Activated B cell treated with CpG ODN at 0.5 μM for 24 hours (primary cell): Measurements from ENCODE around the gene CDH11. TPM values are rescaled to one million over a fixed set of nuclear protein-coding genes. Genes with fewer than 3 reads are reported as not detected.

Experiments used
- ATAC-seq: fragments of 200-7000 bp; cut with Tn5 transposase; one replicate; pipeline ENCODE4 v1.10.0; 2021; ENCODE audit warnings: low read depth, mild to moderate bottlenecking, moderate library complexity
- CTCF ChIA-PET: fragments of 350-600 bp; sonication (Branson Sonifier 250); formaldehyde crosslinking; loops from one replicate; lab custom pipeline; 2021; ENCODE audit warnings: antibody characterized with exemption; lab: Charles Lee
- POLR2A ChIA-PET: fragments of 350-600 bp; sonication (Branson Sonifier 250); formaldehyde crosslinking; loops from one replicate; lab custom pipeline; 2021; ENCODE audit warnings: antibody characterized with exemption; lab: Charles Lee
- DNase-seq: peaks from one replicate; pipeline ENCODE4 v3.0.0; 2022
- H3K27ac Mint-ChIP-seq: one replicate; pipeline ENCODE4 v1.8.0; 2020; ENCODE audit warnings: mixed read lengths
- H3K27me3 Mint-ChIP-seq: one replicate; pipeline ENCODE4 v1.8.0; 2021; ENCODE audit warnings: mixed read lengths
- H3K36me3 Mint-ChIP-seq: one replicate; pipeline ENCODE4 v1.8.0; 2021; ENCODE audit warnings: low read depth, mixed read lengths
- H3K4me1 Mint-ChIP-seq: one replicate; pipeline ENCODE4 v1.8.0; 2021; ENCODE audit warnings: mixed read lengths
- H3K4me3 Mint-ChIP-seq: one replicate; pipeline ENCODE4 v1.8.0; 2020; ENCODE audit warnings: mild to moderate bottlenecking, mixed read lengths
- H3K9me3 Mint-ChIP-seq: one replicate; pipeline ENCODE4 v1.8.0; 2020; ENCODE audit warnings: mixed read lengths
- CTCF ChIP-seq: fragments of 200-600 bp; IDR thresholded peaks from one replicate; pipeline ENCODE4 v1.8.0; 2022; ENCODE audit warnings: antibody characterized with exemption, mild to moderate bottlenecking
- intact Hi-C: fragments of 100-400 bp; cut with micrococcal nuclease; formaldehyde crosslinking; loops from one replicate; pipeline ENCODE4 v1.15.1; 2024
- total RNA-seq: library from RNA; stranded (reverse); gene quantifications from 2 replicates; pipeline ENCODE4 v1.2.3, GENCODE V29; 2022

Gene CDH11
- total RNA-seq, 1 donor from 2014 or later, result not detected

GRCh38 chr16:65124212-65124548 lies 2.3 kb upstream of the CDH11 start:
- Mint-ChIP-seq H3K4me3 (no peak overlapping the region), H3K27me3 (peaks cover 22% of the 10 kb centered on the region)

GRCh38 chr16:65123396-65124211 lies 1.7 kb upstream of the CDH11 start:
- peaks cover 28% of the 10 kb centered on the region for H3K27me3 Mint-ChIP-seq
- H3K27ac Mint-ChIP-seq, result no peak overlapping the region
- H3K4me1 Mint-ChIP-seq, result no peaks in the 10 kb centered on the region
- H3K9me3 Mint-ChIP-seq, result no peaks in the 10 kb centered on the region
- ATAC-seq, result no peak
- ChIA-PET POLR2A (no interaction called here), CTCF (no interaction called here)
- no peaks in the 10 kb centered on the region for H3K36me3 Mint-ChIP-seq
- H3K4me3 Mint-ChIP-seq, result no peak overlapping the region
- no peak for DNase-seq
- TF ChIP-seq CTCF, result no peak
- intact Hi-C loops, result no loop called here

More at GRCh38 chr16:65124212-65124548, 2.3 kb upstream of the CDH11 start:
- TF ChIP-seq CTCF, result no peak
- H3K9me3 Mint-ChIP-seq, result no peaks in the 10 kb centered on the region
- intact Hi-C loops, result no loop called here
- no peaks in the 10 kb centered on the region for H3K4me1 Mint-ChIP-seq
- DNase-seq (no peak), ATAC-seq (no peak)
- no peaks in the 10 kb centered on the region for H3K36me3 Mint-ChIP-seq
- ChIA-PET POLR2A (no interaction called here), CTCF (no interaction called here)
- no peak overlapping the region for H3K27ac Mint-ChIP-seq

- no peaks in the 10 kb centered on the region for H3K9me3 Mint-ChIP-seq
- TF ChIP-seq CTCF, result no peak
- intact Hi-C loops, result no loop called here
- POLR2A ChIA-PET, result no interaction called here
- H3K4me1 Mint-ChIP-seq, result no peaks in the 10 kb centered on the region
- DNase-seq, result no peak
- H3K4me3 Mint-ChIP-seq, result no peak overlapping the region
- H3K27me3 Mint-ChIP-seq, result peaks cover 28% of the 10 kb centered on the region
- H3K27ac Mint-ChIP-seq, result no peak overlapping the region
- H3K36me3 Mint-ChIP-seq, result no peaks in the 10 kb centered on the region
- CTCF ChIA-PET, result no interaction called here
- ATAC-seq, result no peak
Observed at GRCh38 chr16:65122724-65123395, 997 bp upstream of the CDH11 start.

- H3K9me3 Mint-ChIP-seq, result no peaks in the 10 kb centered on the region
- no peaks in the 10 kb centered on the region for H3K4me1 Mint-ChIP-seq
- H3K27me3 Mint-ChIP-seq, result peaks cover 28% of the 10 kb centered on the region
- ChIA-PET POLR2A (no interaction called here), CTCF (no interaction called here)
- H3K36me3 Mint-ChIP-seq, result no peaks in the 10 kb centered on the region
- H3K4me3 Mint-ChIP-seq, result no peak overlapping the region
- H3K27ac Mint-ChIP-seq, result no peak overlapping the region
- DNase-seq (no peak), ATAC-seq (no peak)
- intact Hi-C loops, result no loop called here
- no peak for TF ChIP-seq CTCF
Observed at GRCh38 chr16:65120831-65121721, 787 bp downstream of the CDH11 start.

GRCh38 chr16:65120461-65120830 lies 1.4 kb downstream of the CDH11 start:
- CTCF ChIA-PET, result no interaction called here
- Mint-ChIP-seq H3K27ac (no peak overlapping the region), H3K27me3 (peaks cover 28% of the 10 kb centered on the region), H3K4me3 (no peak overlapping the region), H3K4me1 (no peaks in the 10 kb centered on the region), H3K9me3 (no peaks in the 10 kb centered on the region), H3K36me3 (no peaks in the 10 kb centered on the region)
- TF ChIP-seq CTCF, result no peak
- POLR2A ChIA-PET, result no interaction called here
- intact Hi-C loops, result no loop called here
- ATAC-seq, result no peak
- no peak for DNase-seq
